CD4-positive, alpha-beta T cell (primary cell): ENCODE data around the gene LBHD2. TPM values are rescaled to one million over a fixed set of nuclear protein-coding genes. Genes with fewer than 3 reads are reported as not detected.

Source experiments
- ATAC-seq: fragments of 200-7000 bp; cut with Tn5 transposase; one replicate; pipeline ENCODE4 v1.10.0; 2022; ENCODE audit warnings: mild to moderate bottlenecking; ENCODE audit not compliant: poor library complexity
- CTCF ChIA-PET: fragments of 350-600 bp; sonication (Branson Sonifier 250); formaldehyde crosslinking; loops from one replicate; lab custom pipeline; 2021; ENCODE audit warnings: antibody characterized with exemption, inconsistent platforms; lab: Charles Lee
- POLR2A ChIA-PET: fragments of 350-600 bp; sonication (Branson Sonifier 250); formaldehyde crosslinking; loops from one replicate; lab custom pipeline; 2021; ENCODE audit warnings: antibody characterized with exemption, inconsistent platforms; lab: Charles Lee
- DNase-seq, 14 experiments: peaks; one replicate each; pipeline ENCODE4 v3.0.0-alpha.2; 2013 to 2020; ENCODE audit warnings: mixed read lengths in 2 of 14
- H3K27ac ChIP-seq, 2 donors: one replicate each; pipeline versions ENCODE4 v1.5.1 to v1.7.0; 2013; ENCODE audit warnings: low read length in 2 of 2, low read depth in 1 of 2, mild to moderate bottlenecking in 1 of 2
- H3K27me3 ChIP-seq, 2 experiments: 1 replicate in 1 of 2; 2 replicates in 1 of 2; pipeline versions ENCODE4 v1.6.1 to v1.7.0; 2013; ENCODE audit warnings: low read length in 2 of 2, control low read depth in 1 of 2, mild to moderate bottlenecking in 1 of 2, moderate library complexity in 1 of 2; ENCODE audit not compliant: insufficient read depth in 2 of 2, control insufficient read depth in 1 of 2
- H3K36me3 ChIP-seq: one replicate; pipeline ENCODE4 v1.6.1; 2013; ENCODE audit warnings: low read length, control low read depth; ENCODE audit not compliant: insufficient read depth
- H3K4me1 ChIP-seq: one replicate; pipeline ENCODE4 v1.6.1; 2013; ENCODE audit warnings: low read length, control low read depth; ENCODE audit not compliant: insufficient read depth
- H3K4me3 ChIP-seq: one replicate; pipeline ENCODE4 v1.5.1; 2013; ENCODE audit warnings: mild to moderate bottlenecking, low read length, moderate library complexity
- H3K9me3 ChIP-seq, 2 experiments: 1 replicate in 1 of 2; 2 replicates in 1 of 2; pipeline versions ENCODE4 v1.6.1 to v1.7.0; 2013; ENCODE audit warnings: low read length in 2 of 2, mild to moderate bottlenecking in 2 of 2, control low read depth in 1 of 2, moderate library complexity in 1 of 2; ENCODE audit not compliant: control insufficient read depth in 1 of 2, insufficient read depth in 1 of 2
- H3K27ac Mint-ChIP-seq: one replicate; pipeline ENCODE4 v1.8.0; 2020; ENCODE audit warnings: mixed read lengths
- H3K27me3 Mint-ChIP-seq: one replicate; pipeline ENCODE4 v1.8.0; 2021; ENCODE audit warnings: mixed read lengths
- H3K36me3 Mint-ChIP-seq: one replicate; pipeline ENCODE4 v1.8.0; 2021; ENCODE audit warnings: low read depth, mixed read lengths
- H3K4me1 Mint-ChIP-seq: one replicate; pipeline ENCODE4 v1.8.0; 2021; ENCODE audit warnings: low read depth, mixed read lengths
- H3K4me3 Mint-ChIP-seq: one replicate; pipeline ENCODE4 v1.8.0; 2020; ENCODE audit warnings: mild to moderate bottlenecking, mixed read lengths
- H3K9me3 Mint-ChIP-seq: one replicate; pipeline ENCODE4 v1.8.0; 2020; ENCODE audit warnings: mixed read lengths
- intact Hi-C, 2 experiments: fragments of 100-400 bp; cut with DNase I in 1 of 2; cut with micrococcal nuclease in 1 of 2; formaldehyde crosslinking; loops; one replicate each; pipeline versions ENCODE4 v1.15.1 to v1.9.0; 2023 to 2025; cut with DNase I, micrococcal nuclease
- total RNA-seq, 174 experiments: library from RNA in 2 of 174; stranded (reverse) in 2 of 174; gene quantifications; one replicate each; pipeline ENCODE4 v1.2.3 and lab custom pipeline; 2021 to 2026
- TF ChIP-seq, protein P1 (sequence below): fragments of 200-600 bp; IDR thresholded peaks from one replicate; pipeline ENCODE4 v1.8.0; 2022; ENCODE audit warnings: antibody characterized with exemption, mild to moderate bottlenecking

LBHD2 gene
- total RNA-seq, 2 experiments from 2014 or later, result not detected

- intact Hi-C loops, result loop anchor here in 1 of 2 experiments (5.0 kb wide), 1 partner anchor 485 kb away; no protein-coding TSS in a partner anchor
- TF ChIP-seq, protein P1, sequence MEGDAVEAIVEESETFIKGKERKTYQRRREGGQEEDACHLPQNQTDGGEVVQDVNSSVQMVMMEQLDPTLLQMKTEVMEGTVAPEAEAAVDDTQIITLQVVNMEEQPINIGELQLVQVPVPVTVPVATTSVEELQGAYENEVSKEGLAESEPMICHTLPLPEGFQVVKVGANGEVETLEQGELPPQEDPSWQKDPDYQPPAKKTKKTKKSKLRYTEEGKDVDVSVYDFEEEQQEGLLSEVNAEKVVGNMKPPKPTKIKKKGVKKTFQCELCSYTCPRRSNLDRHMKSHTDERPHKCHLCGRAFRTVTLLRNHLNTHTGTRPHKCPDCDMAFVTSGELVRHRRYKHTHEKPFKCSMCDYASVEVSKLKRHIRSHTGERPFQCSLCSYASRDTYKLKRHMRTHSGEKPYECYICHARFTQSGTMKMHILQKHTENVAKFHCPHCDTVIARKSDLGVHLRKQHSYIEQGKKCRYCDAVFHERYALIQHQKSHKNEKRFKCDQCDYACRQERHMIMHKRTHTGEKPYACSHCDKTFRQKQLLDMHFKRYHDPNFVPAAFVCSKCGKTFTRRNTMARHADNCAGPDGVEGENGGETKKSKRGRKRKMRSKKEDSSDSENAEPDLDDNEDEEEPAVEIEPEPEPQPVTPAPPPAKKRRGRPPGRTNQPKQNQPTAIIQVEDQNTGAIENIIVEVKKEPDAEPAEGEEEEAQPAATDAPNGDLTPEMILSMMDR, result no peak
- no peak overlapping the region for H3K27ac ChIP-seq
- H3K9me3 Mint-ChIP-seq, result no peaks in the 10 kb centered on the region
- POLR2A ChIA-PET, result interaction anchor here (1.0 kb wide), 1 partner anchor 18 kb away, joined by 3 read pairs; no protein-coding TSS in a partner anchor
- no peaks in the 10 kb centered on the region for H3K36me3 Mint-ChIP-seq
- H3K4me1 Mint-ChIP-seq, result no peaks in the 10 kb centered on the region
- H3K9me3 ChIP-seq, result peaks cover 0 to 19% of the 10 kb centered on the region in 2 experiments
- H3K27me3 Mint-ChIP-seq, result peaks cover 23% of the 10 kb centered on the region
- no peak overlapping the region for H3K4me3 Mint-ChIP-seq
- no peak overlapping the region for H3K4me3 ChIP-seq
- CTCF ChIA-PET, result interaction anchor here (1.4 kb wide), 1 partner anchor 18 kb away, joined by 3 read pairs; no protein-coding TSS in a partner anchor
- peaks cover 12 to 26% of the 10 kb centered on the region in 2 experiments for H3K27me3 ChIP-seq
- ATAC-seq, result no peak
- no peaks in the 10 kb centered on the region for H3K36me3 ChIP-seq
- no peak for DNase-seq
- no peak overlapping the region for H3K27ac Mint-ChIP-seq
- peaks cover 13% of the 10 kb centered on the region for H3K4me1 ChIP-seq
Observed at GRCh38 chr14:103086771-103087342, 2.8 kb downstream of the LBHD2 start.

DNA sequence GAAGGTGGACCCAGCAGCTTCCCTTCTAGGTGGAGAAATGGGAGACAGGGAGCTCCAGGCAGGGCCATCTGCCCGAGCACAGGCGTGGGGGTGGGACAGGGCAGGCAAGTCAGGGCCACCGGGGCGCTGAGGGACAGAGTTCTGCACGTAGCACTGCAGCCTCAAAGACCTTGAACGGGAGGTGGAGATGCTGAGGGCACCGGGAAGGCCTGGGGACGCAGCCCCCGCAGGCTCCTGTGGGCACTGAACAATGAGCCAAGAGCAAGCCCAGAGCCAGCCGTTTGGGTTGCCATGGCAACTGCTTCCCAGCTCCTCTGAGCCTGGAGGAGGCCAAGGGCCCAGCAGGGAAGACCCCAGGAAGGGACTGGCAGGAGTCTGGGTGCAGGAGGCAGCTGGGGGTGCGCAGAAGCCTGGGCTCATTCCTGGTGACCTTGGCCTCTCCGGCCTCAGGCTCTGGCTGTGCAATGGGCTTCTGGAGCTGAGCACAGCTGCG lies 3.4 kb downstream of the LBHD2 start:
- intact Hi-C loops, result loop anchor here in 1 of 2 experiments (5.0 kb wide), 1 partner anchor 485 kb away; no protein-coding TSS in a partner anchor
- POLR2A ChIA-PET, result interaction anchor here (1.0 kb wide), 1 partner anchor 17 kb away, joined by 3 read pairs; no protein-coding TSS in a partner anchor
- H3K4me3 ChIP-seq, result no peak overlapping the region
- H3K36me3 ChIP-seq, result no peaks in the 10 kb centered on the region
- no peaks in the 10 kb centered on the region for H3K36me3 Mint-ChIP-seq
- H3K27me3 ChIP-seq, result peaks cover 12 to 26% of the 10 kb centered on the region in 2 experiments
- H3K27ac ChIP-seq, result no peak overlapping the region
- no peaks in the 10 kb centered on the region for H3K9me3 Mint-ChIP-seq
- ATAC-seq (no peak), DNase-seq (no peak)
- no peak overlapping the region for H3K4me3 Mint-ChIP-seq
- peaks cover 23% of the 10 kb centered on the region for H3K27me3 Mint-ChIP-seq
- no peak overlapping the region for H3K27ac Mint-ChIP-seq
- no peaks in the 10 kb centered on the region for H3K4me1 Mint-ChIP-seq
- CTCF ChIA-PET, result interaction anchor here (1.4 kb wide), 1 partner anchor 18 kb away, joined by 3 read pairs; no protein-coding TSS in a partner anchor
- TF ChIP-seq, protein P1, result no peak
- peaks cover 0 to 19% of the 10 kb centered on the region in 2 experiments for H3K9me3 ChIP-seq
- peaks cover 15% of the 10 kb centered on the region for H3K4me1 ChIP-seq

GRCh38 chr14:103088921-103089320 lies 4.9 kb downstream of the LBHD2 start:
- no peaks in the 10 kb centered on the region for H3K9me3 Mint-ChIP-seq
- no peaks in the 10 kb centered on the region for H3K36me3 Mint-ChIP-seq
- H3K27ac Mint-ChIP-seq, result no peak overlapping the region
- Histone ChIP-seq H3K4me3 (no peak overlapping the region), H3K36me3 (no peaks in the 10 kb centered on the region), H3K4me1 (peaks cover 15% of the 10 kb centered on the region), H3K27ac (no peak overlapping the region), H3K27me3 (peaks cover 12 to 26% of the 10 kb centered on the region in 2 experiments), H3K9me3 (peaks cover 0 to 19% of the 10 kb centered on the region in 2 experiments)
- no peak for ATAC-seq
- CTCF ChIA-PET, result no interaction called here
- TF ChIP-seq, protein P1, result no peak
- no peak overlapping the region for H3K4me3 Mint-ChIP-seq
- intact Hi-C loops, result loop anchor here in 1 of 2 experiments (5.0 kb wide), 1 partner anchor 487 kb away; no protein-coding TSS in a partner anchor
- POLR2A ChIA-PET, result no interaction called here
- no peaks in the 10 kb centered on the region for H3K4me1 Mint-ChIP-seq
- peaks cover 23% of the 10 kb centered on the region for H3K27me3 Mint-ChIP-seq
- no peak for DNase-seq
